Activated CD4-positive, alpha-beta memory T cell treated with anti-CD3 and anti-CD28 coated beads for 36 hours (primary cell): Measurements from ENCODE around the gene KCNK16. TPM values are rescaled to one million over a fixed set of nuclear protein-coding genes. Genes with fewer than 3 reads are reported as not detected.

Source experiments
- CTCF ChIA-PET: fragments of 350-600 bp; sonication (Branson Sonifier 250); formaldehyde crosslinking; loops from one replicate; lab custom pipeline; 2021; ENCODE audit warnings: antibody characterized with exemption, inconsistent platforms; lab: Charles Lee
- POLR2A ChIA-PET: fragments of 350-600 bp; sonication (Branson Sonifier 250); formaldehyde crosslinking; loops from one replicate; lab custom pipeline; 2021; ENCODE audit warnings: antibody characterized with exemption; lab: Charles Lee
- DNase-seq: peaks from one replicate; pipeline ENCODE4 v3.0.0-alpha.2; 2020
- H3K27ac Mint-ChIP-seq: one replicate; pipeline ENCODE4 v1.8.0; 2021; ENCODE audit warnings: mixed read lengths
- H3K27me3 Mint-ChIP-seq: one replicate; pipeline ENCODE4 v1.8.0; 2021; ENCODE audit warnings: mixed read lengths
- H3K36me3 Mint-ChIP-seq: one replicate; pipeline ENCODE4 v1.8.0; 2021; ENCODE audit warnings: mixed read lengths
- H3K4me1 Mint-ChIP-seq: one replicate; pipeline ENCODE4 v1.8.0; 2021; ENCODE audit warnings: low read depth, mixed read lengths
- H3K4me3 Mint-ChIP-seq: one replicate; pipeline ENCODE4 v1.8.0; 2021; ENCODE audit warnings: mild to moderate bottlenecking, mixed read lengths
- H3K9me3 Mint-ChIP-seq: one replicate; pipeline ENCODE4 v1.8.0; 2021; ENCODE audit warnings: mixed read lengths
- intact Hi-C: fragments of 100-400 bp; cut with micrococcal nuclease; formaldehyde crosslinking; loops from one replicate; pipeline ENCODE4 v1.15.1; 2023
- total RNA-seq, 2 experiments: library from RNA; stranded (reverse); gene quantifications; one replicate each; pipeline ENCODE4 v1.2.3, GENCODE V29; 2021

Gene KCNK16
- not detected for total RNA-seq

DNA sequence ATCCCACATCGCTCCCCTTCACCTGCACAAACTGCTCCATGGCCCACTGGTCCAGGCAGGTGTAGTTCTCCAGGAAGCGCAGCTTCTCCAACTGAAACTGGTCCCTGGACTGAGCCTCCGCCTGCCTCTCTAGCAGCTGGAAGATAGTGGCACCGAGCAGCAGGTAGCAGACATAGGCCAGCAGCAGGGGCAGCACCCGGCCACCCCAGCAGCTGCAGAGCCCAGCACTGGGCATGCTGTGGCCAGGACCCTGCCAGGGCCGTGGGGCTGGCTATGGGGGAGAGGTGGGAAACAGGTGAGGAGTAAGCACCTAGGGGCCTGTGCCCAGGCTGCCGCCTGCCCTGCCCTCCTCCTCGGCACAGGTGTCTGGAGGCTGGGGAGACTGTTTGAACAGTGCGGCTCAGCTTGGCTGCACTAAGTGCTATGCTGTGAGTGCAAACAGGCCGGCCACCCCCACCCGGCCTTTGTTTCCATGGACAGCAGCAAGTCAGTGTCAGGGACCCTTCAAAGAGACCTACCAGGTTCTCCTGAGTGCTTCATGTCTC is at the start of gene KCNK16:
TSS of gene KCNK16 (minus strand) at position 397 of the 545 bp plus-strand sequence. CDS start at position 235, 162 bp downstream.
- POLR2A ChIA-PET, result no interaction called here
- CTCF ChIA-PET, result no interaction called here
- no peaks in the 10 kb centered on the region for H3K9me3 Mint-ChIP-seq
- H3K36me3 Mint-ChIP-seq, result no peaks in the 10 kb centered on the region
- no peak for DNase-seq
- H3K27me3 Mint-ChIP-seq, result peaks cover 10% of the 10 kb centered on the region
- H3K27ac Mint-ChIP-seq, result no peak within 1 kb of the TSS
- no peak within 1 kb of the TSS for H3K4me3 Mint-ChIP-seq
- intact Hi-C loops, result no loop called here
- H3K4me1 Mint-ChIP-seq, result no peaks in the 10 kb centered on the region

DNA sequence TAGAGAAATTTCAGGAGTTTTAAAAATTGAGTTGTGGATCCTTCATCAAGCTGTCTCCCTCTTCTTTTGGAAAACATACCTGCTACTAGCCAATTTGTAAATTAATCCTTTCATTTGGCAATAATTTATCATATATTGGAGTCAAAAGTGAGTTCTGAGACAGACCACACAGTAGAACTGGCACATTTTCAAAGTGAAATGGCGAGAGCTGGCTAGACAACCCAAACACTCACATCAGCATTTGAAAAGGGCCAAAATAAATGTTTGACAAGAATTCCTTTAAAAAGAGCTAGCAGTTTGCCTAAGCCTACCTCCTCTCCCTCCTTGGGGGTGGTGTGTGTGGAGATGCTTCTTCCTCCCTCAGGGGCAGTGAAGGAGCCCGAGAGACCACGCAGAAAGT is 47.9 kb upstream of the KCNK16 start:
- Mint-ChIP-seq H3K27ac (no peak overlapping the region), H3K9me3 (no peaks in the 10 kb centered on the region), H3K4me1 (no peaks in the 10 kb centered on the region), H3K36me3 (no peaks in the 10 kb centered on the region), H3K27me3 (peaks cover 8% of the 10 kb centered on the region), H3K4me3 (no peak overlapping the region)
- ChIA-PET CTCF (no interaction called here), POLR2A (no interaction called here)
- intact Hi-C loops, result no loop called here
- no peak for DNase-seq

DNA sequence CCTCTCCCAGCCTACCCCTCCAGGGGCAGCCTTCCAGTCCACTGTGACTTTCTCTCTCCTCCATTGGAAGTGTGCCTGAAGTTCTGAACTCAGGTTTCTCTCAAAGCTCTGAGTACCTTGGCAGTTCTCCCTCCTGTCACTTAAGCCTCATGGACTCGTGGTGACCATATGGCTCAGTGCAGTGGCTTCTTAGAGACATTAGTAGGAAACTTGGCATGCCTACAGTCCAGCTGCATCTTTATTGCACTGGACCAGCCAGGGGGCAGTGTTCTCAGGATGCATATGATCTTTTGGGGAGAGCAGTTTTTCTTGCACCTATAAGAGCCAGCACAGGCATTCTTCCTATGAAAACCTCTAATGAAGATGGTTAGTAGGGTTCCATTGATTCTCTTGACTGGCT is 47.5 kb upstream of the KCNK16 start:
- ChIA-PET CTCF (no interaction called here), POLR2A (no interaction called here)
- no peak overlapping the region for H3K27ac Mint-ChIP-seq
- peaks cover 8% of the 10 kb centered on the region for H3K27me3 Mint-ChIP-seq
- H3K4me1 Mint-ChIP-seq, result no peaks in the 10 kb centered on the region
- no peaks in the 10 kb centered on the region for H3K36me3 Mint-ChIP-seq
- H3K4me3 Mint-ChIP-seq, result no peak overlapping the region
- intact Hi-C loops, result no loop called here
- no peak for DNase-seq
- no peaks in the 10 kb centered on the region for H3K9me3 Mint-ChIP-seq

DNA sequence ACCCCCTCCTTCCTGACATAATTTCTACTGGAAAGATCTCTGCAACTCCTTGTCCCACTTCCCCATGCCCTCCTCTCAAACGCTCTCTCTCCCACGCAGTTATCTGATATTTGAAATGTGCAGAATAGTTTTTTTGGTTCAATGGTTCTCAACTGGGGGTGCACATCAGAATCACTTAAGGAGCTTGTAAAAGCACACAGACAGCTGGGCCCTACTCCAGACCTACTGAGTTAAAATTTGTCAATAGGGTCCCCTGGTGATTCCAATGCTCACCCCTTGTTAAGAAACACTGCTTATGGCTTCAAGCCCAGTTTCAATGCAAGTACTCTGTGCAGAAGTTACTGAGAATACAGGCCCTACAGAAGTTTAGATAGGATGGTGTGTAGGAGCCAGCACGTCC is 45.2 kb upstream of the KCNK16 start:
- Mint-ChIP-seq H3K4me3 (no peak overlapping the region), H3K27me3 (peaks cover 10% of the 10 kb centered on the region), H3K27ac (no peak overlapping the region), H3K36me3 (no peaks in the 10 kb centered on the region), H3K9me3 (no peaks in the 10 kb centered on the region), H3K4me1 (no peaks in the 10 kb centered on the region)
- ChIA-PET POLR2A (no interaction called here), CTCF (interaction anchor here (1.1 kb wide), 1 partner anchor 19 kb away, joined by 3 read pairs; no protein-coding TSS in a partner anchor)
- intact Hi-C loops, result no loop called here
- DNase-seq, result no peak

DNA sequence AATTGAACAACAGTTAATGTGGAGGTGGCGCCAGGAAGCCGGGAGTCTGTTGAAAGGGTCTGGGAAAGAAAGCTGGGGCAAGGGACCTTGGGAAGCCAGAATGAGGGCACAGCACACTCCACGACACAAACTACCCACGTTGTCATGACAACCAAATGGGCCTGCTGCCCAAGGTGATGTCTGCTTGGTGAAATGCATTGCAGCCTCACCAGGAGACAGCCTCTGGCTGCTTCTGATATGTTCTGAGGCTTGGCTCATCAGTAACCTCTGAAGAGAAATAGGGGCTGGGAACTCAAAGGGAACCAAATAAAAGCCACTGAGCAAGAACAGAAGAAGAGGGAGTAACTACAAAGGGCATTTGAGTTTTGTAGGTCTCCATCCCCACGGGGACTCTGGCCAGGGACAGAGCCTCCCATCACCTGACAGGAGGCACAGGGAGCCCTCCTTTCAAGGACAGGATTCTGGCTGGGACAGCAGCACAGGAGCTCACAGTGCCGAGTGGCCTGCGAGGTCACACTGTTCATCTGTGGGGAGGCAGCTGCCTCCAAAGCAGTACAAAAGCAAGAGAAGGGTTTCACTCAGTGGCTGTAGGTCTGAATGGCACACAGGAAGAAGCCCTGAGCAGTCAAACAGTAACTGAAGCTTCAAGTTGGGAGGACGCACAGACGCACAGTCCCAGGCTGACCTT is 44.6 kb upstream of the KCNK16 start:
- no peak overlapping the region for H3K27ac Mint-ChIP-seq
- H3K4me3 Mint-ChIP-seq, result no peak overlapping the region
- no peaks in the 10 kb centered on the region for H3K9me3 Mint-ChIP-seq
- peaks cover 9% of the 10 kb centered on the region for H3K27me3 Mint-ChIP-seq
- POLR2A ChIA-PET, result no interaction called here
- H3K4me1 Mint-ChIP-seq, result no peaks in the 10 kb centered on the region
- CTCF ChIA-PET, result interaction anchor here (1.0 to 1.1 kb wide), 2 partner anchors 10 to 19 kb away, joined by 3 to 7 read pairs; no protein-coding TSS in a partner anchor
- intact Hi-C loops, result no loop called here
- DNase-seq, result no peak
- H3K36me3 Mint-ChIP-seq, result no peaks in the 10 kb centered on the region

DNA sequence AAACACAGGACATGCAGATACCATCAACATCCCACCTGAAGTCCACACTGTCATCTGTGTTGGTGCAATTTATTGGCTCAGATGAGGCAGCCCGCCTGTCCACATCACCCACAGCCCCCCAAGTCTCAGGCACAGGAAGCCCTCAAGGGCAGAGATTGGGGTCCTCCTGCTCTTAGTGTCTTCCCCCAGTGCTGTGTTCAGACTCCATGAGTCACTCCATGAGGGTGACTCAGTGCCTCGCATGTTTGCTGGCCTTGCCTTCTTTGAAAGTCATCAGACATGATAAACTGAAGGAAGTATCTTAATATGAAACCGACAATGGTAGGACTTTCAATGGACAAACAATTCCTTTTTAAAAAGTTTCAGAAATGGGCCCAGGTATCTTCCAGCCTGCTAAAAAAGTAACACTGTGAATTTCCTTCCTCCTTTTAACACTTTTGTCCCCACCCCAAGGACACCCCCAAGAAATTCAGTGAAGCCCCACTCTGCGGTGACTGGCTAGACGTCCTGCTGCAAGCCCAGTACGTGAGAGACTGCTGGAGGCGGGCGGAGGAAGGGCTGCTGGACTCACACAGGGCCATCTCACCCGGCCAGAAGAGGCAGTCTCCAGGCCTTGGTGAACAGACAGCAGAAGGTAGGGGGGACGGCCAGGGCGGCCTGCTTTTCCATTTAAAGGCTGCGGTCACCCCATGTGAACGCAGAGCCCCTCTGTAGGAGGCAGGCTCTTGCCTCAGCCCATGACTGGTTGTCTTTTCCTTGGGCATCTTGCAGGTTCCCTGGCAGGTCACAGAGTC is 43.0 kb upstream of the KCNK16 start:
- ChIA-PET CTCF (interaction anchor here (0.6 kb wide), 1 partner anchor 474 kb away, joined by 3 read pairs; no protein-coding TSS in a partner anchor), POLR2A (no interaction called here)
- Mint-ChIP-seq H3K27me3 (peaks cover 9% of the 10 kb centered on the region), H3K27ac (no peak overlapping the region), H3K9me3 (no peaks in the 10 kb centered on the region), H3K36me3 (no peaks in the 10 kb centered on the region), H3K4me3 (no peak overlapping the region), H3K4me1 (peaks cover 3% of the 10 kb centered on the region)
- DNase-seq, result no peak
- intact Hi-C loops, result no loop called here

DNA sequence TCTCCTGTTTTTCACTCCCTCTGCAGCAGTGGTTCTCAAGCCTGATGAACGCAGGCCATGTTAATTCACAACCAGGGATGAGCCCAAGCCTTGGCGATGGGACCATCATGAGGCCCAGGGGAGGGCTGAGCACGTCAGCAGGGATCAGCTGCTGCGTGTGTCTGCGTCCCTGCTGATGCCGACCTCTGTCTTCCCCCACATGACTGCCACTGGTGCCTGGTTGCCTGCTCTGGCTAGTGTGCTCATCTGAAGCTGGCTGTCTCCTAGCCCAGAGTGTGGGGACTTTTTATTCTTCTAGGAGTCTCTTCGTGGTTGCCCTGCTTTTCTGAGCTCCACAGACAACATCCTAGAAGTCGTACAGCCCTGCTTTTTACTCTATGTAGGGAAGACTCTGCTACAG is 40.8 kb upstream of the KCNK16 start:
- Mint-ChIP-seq H3K36me3 (no peaks in the 10 kb centered on the region), H3K4me1 (peaks cover 3% of the 10 kb centered on the region), H3K9me3 (no peaks in the 10 kb centered on the region), H3K27ac (no peak overlapping the region), H3K4me3 (no peak overlapping the region), H3K27me3 (peaks cover 4% of the 10 kb centered on the region)
- ChIA-PET POLR2A (no interaction called here), CTCF (interaction anchor here (1.2 to 2.4 kb wide), 3 partner anchors 66 to 531 kb away, joined by 3 to 12 read pairs (median 3); no protein-coding TSS in a partner anchor)
- no peak for DNase-seq
- intact Hi-C loops, result no loop called here

DNA sequence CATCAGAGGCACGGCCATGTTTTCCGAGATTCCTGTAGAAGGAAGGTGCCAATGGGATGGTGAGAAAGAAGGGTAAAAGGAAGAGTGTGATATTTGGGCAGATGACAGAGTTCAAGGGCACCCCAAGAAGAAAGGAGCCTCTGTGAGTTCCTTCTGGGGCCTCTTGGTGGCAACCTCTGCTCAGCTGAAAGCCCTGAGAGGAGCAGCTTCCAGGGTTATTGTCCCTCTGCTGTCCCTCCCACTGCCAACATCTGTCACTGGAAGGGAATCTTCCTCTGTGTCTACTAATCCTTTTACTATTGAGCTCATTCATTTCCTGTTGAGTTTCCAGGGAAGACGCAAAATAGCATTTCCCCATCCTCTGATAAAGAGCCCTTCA is 40.0 kb upstream of the KCNK16 start:
- H3K36me3 Mint-ChIP-seq, result no peaks in the 10 kb centered on the region
- intact Hi-C loops, result no loop called here
- CTCF ChIA-PET, result interaction anchor here (0.7 to 2.4 kb wide), 10 partner anchors 10 to 1549 kb away, joined by 3 to 12 read pairs (median 3); no protein-coding TSS in a partner anchor
- H3K27me3 Mint-ChIP-seq, result peaks cover 4% of the 10 kb centered on the region
- H3K4me3 Mint-ChIP-seq, result no peak overlapping the region
- peaks cover 3% of the 10 kb centered on the region for H3K4me1 Mint-ChIP-seq
- POLR2A ChIA-PET, result no interaction called here
- H3K9me3 Mint-ChIP-seq, result no peaks in the 10 kb centered on the region
- H3K27ac Mint-ChIP-seq, result no peak overlapping the region
- DNase-seq, result no peak

DNA sequence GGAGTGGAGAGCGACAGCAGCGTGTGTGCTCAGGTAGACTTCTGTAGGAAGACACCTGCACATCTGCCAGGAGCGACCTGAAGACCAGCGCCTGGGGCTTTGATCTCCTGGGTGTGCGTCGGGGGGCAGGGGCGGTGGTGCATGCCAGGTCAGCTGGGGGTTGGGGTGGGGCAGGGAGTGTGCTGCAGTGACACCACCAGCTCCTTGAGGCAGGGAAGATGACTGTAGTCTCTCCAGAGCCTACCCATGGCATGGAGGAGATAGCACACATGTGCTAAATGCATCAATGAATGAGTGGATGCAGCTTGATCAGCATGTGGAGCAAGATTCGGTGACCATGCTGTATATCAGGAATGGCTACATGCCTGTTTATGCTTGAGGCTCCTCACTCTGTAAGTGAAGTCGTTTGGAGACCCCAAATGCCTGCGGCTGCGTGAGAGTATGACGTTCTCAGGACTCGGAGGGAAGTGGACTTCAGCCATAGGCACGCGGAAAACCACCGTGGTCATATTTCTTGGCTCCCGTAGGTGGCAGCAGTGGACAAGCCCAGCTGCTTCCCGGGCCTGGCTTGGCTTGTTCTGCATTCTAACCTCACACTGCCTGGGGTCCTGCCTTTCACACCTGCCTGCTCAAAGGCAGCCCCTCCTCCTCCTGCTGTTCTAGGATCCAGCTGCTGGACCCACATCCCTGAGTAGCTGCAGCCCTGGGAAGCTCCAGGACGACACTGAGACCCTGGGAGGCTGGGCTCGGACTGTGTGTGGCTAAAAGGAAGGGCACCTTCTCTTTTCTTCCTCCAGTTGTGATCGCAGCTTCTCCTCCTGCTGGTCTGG is 39.4 kb upstream of the KCNK16 start:
- Mint-ChIP-seq H3K27ac (no peak overlapping the region), H3K9me3 (no peaks in the 10 kb centered on the region), H3K4me1 (peaks cover 3% of the 10 kb centered on the region), H3K27me3 (peaks cover 4% of the 10 kb centered on the region), H3K36me3 (no peaks in the 10 kb centered on the region), H3K4me3 (no peak overlapping the region)
- ChIA-PET CTCF (interaction anchor here (0.7 to 2.4 kb wide), 9 partner anchors 9 to 1550 kb away, joined by 3 to 12 read pairs (median 3); no protein-coding TSS in a partner anchor), POLR2A (no interaction called here)
- peak; percentile 56 for DNase-seq
- intact Hi-C loops, result no loop called here

DNA sequence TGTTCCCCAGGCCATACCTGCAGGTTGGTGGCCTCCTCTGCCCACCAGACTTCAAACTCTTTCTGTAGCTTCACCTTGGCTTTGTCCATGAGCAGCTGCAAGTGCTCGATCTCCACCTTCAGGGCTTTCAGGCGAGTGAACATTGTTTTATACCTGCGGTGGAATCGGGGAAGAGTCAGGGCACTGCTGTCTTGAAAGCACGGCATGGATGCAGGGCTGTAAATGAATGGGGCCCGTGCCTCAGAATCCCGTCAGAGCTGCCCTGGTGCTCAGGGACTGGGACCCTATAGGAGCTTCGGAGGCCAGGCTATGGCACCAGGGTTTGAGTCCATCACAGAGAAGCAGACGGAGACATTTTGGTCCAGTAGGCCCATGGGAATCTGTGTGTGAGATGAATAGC is 37.9 kb upstream of the KCNK16 start:
- H3K9me3 Mint-ChIP-seq, result no peaks in the 10 kb centered on the region
- CTCF ChIA-PET, result interaction anchor here (1.6 kb wide), 1 partner anchor 12 kb away, joined by 4 read pairs; no protein-coding TSS in a partner anchor
- POLR2A ChIA-PET, result no interaction called here
- no peak overlapping the region for H3K27ac Mint-ChIP-seq
- DNase-seq, result no peak
- no peak overlapping the region for H3K4me3 Mint-ChIP-seq
- intact Hi-C loops, result no loop called here
- H3K4me1 Mint-ChIP-seq, result peaks cover 3% of the 10 kb centered on the region
- H3K36me3 Mint-ChIP-seq, result no peaks in the 10 kb centered on the region
- H3K27me3 Mint-ChIP-seq, result peaks cover 4% of the 10 kb centered on the region

DNA sequence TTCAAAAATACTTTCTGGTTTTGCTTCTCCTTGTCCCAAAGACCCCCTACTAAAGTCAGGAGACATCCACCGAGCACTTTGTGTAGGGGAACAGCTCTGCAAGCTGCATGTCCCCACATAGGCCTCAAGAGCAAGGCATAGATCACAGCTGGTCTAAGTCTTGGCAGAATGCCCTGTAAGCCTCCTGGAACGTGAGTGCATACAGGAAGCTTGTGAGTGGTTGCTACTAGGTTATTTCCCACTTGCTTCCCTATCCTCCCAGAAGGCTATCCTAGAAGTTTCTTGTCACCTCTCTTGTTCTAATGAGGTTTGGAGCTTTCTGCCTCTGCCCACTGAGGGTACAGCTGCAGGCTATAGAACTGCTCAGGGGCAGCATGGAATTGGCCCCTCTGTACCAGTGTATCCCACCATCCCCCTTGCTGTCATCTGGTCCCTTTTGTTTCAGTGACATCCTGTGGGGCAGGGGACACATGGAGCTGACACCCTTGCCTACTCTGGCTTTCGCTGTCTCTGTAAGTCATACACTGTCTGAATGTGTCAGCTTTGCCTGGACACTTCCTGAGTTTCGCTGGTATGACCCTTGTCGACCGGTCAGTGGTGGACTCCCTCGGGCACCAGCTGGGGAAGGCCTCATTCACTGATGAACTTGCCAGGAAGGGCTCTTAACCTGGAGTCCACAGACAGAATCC is 35.6 kb upstream of the KCNK16 start:
- POLR2A ChIA-PET, result no interaction called here
- intact Hi-C loops, result no loop called here
- Mint-ChIP-seq H3K36me3 (no peaks in the 10 kb centered on the region), H3K9me3 (no peaks in the 10 kb centered on the region), H3K4me3 (no peak overlapping the region), H3K4me1 (peaks cover 3% of the 10 kb centered on the region), H3K27ac (no peak overlapping the region), H3K27me3 (peaks cover 3% of the 10 kb centered on the region)
- no peak for DNase-seq
- CTCF ChIA-PET, result interaction anchor here (0.5 to 1.8 kb wide), 3 partner anchors 9 to 509 kb away, joined by 3 to 7 read pairs (median 4); no protein-coding TSS in a partner anchor
